ENCODE results near the gene AHNAK2.
"Not testable (repeated sequence)": the region's sequence is repeated elsewhere in the genome, so short reads cannot be mapped to it uniquely, and the experiment has no call there.

Gene AHNAK2

GRCh38 chr14:104917116-104917515, 61.1 kb downstream of the AHNAK2 start:
- no peak overlapping the region for H3K9ac ChIP-seq (ENCODE audit: low read length)
- H3K27ac ChIP-seq (ENCODE audit: low read depth, low read length): no peak overlapping the region
- H3K4me3 ChIP-seq (ENCODE audit: low read depth, low read length): no peak overlapping the region
- no peaks in the 10 kb centered on the region for H3K36me3 ChIP-seq (ENCODE audit: control insufficient read depth, insufficient read depth, low read length)
- no peaks in the 10 kb centered on the region for H3K4me1 ChIP-seq (ENCODE audit: control insufficient read depth, insufficient read depth, low read length)
- H3K27me3 ChIP-seq (ENCODE audit: control insufficient read depth, insufficient read depth, low read length): peaks cover 5% of the 10 kb centered on the region; the same call in 1 of the 2 replicates
- peaks cover 2% of the 10 kb centered on the region; the same call in 1 of the 2 replicates for H3K9me3 ChIP-seq (ENCODE audit: control insufficient read depth, insufficient read depth, low read depth, low read length)

- Histone ChIP-seq H3K27me3 (ENCODE audit: control insufficient read depth, insufficient read depth, low read length) (peaks cover 15% of the 10 kb centered on the region), H3K4me3 (ENCODE audit: low read depth, low read length) (no peak overlapping the region), H3K9me3 (ENCODE audit: control insufficient read depth, insufficient read depth, low read depth, low read length) (peaks cover 14% of the 10 kb centered on the region; the same call in 1 of the 2 replicates), H3K36me3 (ENCODE audit: control insufficient read depth, insufficient read depth, low read length) (no peaks in the 10 kb centered on the region), H3K9ac (ENCODE audit: low read length) (no peak overlapping the region), H3K27ac (ENCODE audit: low read depth, low read length) (no peak overlapping the region), H3K4me1 (ENCODE audit: control insufficient read depth, insufficient read depth, low read length) (no peaks in the 10 kb centered on the region)
Observed at GRCh38 chr14:104913435-104913834, 64.7 kb downstream of the AHNAK2 start.

GRCh38 chr14:104912053-104912452, 66.1 kb downstream of the AHNAK2 start:
- no peaks in the 10 kb centered on the region for H3K36me3 ChIP-seq (ENCODE audit: control insufficient read depth, insufficient read depth, low read length)
- peaks cover 29% of the 10 kb centered on the region for H3K27me3 ChIP-seq (ENCODE audit: control insufficient read depth, insufficient read depth, low read length)
- no peak overlapping the region for H3K4me3 ChIP-seq (ENCODE audit: low read depth, low read length)
- H3K9me3 ChIP-seq (ENCODE audit: control insufficient read depth, insufficient read depth, low read depth, low read length): peaks cover 15% of the 10 kb centered on the region
- no peak overlapping the region for H3K27ac ChIP-seq (ENCODE audit: low read depth, low read length)
- no peaks in the 10 kb centered on the region for H3K4me1 ChIP-seq (ENCODE audit: control insufficient read depth, insufficient read depth, low read length)
- no peak overlapping the region for H3K9ac ChIP-seq (ENCODE audit: low read length)

DNA sequence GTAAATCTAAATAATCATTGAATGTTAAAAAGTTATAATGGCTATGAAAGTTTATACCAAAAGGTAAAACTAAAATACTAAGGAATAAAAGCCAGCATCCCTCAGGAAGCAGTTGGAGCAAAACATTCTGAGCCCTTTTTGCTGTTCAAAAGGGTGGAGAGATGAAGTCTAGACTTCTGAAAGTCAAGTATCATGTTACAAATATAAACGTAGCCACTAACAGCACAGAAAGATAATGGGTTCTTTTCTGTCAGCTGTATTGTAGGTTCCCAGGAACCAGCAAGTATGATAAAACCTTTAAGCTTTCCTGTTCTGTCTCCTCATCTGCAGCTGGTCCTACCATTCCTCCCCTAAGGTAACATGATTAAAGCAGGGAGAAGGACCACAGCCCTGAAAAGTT, 69.9 kb downstream of the AHNAK2 start:
- Histone ChIP-seq H3K4me3 (ENCODE audit: low read depth, low read length) (no peak overlapping the region), H3K9ac (ENCODE audit: low read length) (no peak overlapping the region), H3K4me1 (ENCODE audit: control insufficient read depth, insufficient read depth, low read length) (no peaks in the 10 kb centered on the region), H3K27ac (ENCODE audit: low read depth, low read length) (no peak overlapping the region), H3K36me3 (ENCODE audit: control insufficient read depth, insufficient read depth, low read length) (no peaks in the 10 kb centered on the region), H3K9me3 (ENCODE audit: control insufficient read depth, insufficient read depth, low read depth, low read length) (peaks cover 23% of the 10 kb centered on the region), H3K27me3 (ENCODE audit: control insufficient read depth, insufficient read depth, low read length) (peaks cover 61% of the 10 kb centered on the region)

GRCh38 chr14:104905579-104905933, 72.6 kb downstream of the AHNAK2 start:
- H3K36me3 ChIP-seq (ENCODE audit: control insufficient read depth, insufficient read depth, low read length); H3K9ac ChIP-seq (ENCODE audit: low read length); H3K27ac ChIP-seq (ENCODE audit: low read depth, low read length); H3K4me1 ChIP-seq (ENCODE audit: control insufficient read depth, insufficient read depth, low read length); H3K4me3 ChIP-seq (ENCODE audit: low read depth, low read length): not testable (repeated sequence)
- peaks cover 11% of the 10 kb centered on the region for H3K9me3 ChIP-seq (ENCODE audit: control insufficient read depth, insufficient read depth, low read depth, low read length)
- H3K27me3 ChIP-seq (ENCODE audit: control insufficient read depth, insufficient read depth, low read length): peaks cover 64% of the 10 kb centered on the region

DNA sequence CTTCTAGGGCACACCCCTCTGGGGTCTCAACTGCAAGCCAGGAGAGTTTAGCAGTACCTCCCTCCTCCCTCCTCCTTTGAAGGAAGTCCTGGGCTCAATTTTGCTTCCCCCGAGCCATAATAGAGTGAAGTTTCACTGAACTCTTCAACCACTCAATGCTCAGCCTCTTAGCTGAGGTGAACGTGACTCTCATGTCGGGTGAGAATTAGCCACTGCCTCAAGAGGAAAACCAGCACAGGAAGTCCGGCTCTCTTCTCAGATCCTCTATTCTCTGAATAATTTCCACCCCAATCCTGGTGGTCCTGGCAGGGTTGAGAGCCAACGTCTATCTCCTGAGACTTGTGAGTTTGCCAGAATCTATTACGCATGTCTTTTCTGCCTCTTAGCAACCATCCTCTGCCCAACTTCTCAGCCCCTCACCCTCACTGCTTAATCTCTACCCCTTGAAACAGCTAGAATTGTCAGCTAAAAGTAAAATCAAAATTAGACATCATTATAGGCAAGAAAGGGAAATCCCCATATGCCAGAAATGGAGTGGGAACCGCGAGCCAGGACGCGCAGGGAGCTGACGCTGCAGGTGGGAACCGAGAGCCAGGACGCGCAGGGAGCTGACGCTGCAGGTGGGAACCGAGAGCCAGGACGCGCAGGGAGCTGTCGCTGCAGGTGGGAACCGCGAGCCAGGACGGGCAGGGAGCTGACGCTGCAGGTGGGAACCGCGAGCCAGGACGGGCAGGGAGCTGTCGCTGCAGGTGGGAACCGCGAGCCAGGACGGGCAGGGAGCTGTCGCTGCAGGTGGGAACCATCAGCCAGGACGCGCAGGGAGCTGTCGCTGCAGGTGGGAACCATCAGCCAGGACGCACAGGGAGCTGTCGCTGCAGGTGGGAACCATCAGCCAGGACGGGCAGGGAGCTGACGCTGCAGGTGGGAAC, 73.3 kb downstream of the AHNAK2 start:
- peaks cover 11% of the 10 kb centered on the region for H3K9me3 ChIP-seq (ENCODE audit: control insufficient read depth, insufficient read depth, low read depth, low read length)
- not testable (repeated sequence) for H3K36me3 ChIP-seq (ENCODE audit: control insufficient read depth, insufficient read depth, low read length); H3K27ac ChIP-seq (ENCODE audit: low read depth, low read length); H3K4me3 ChIP-seq (ENCODE audit: low read depth, low read length); H3K9ac ChIP-seq (ENCODE audit: low read length); H3K4me1 ChIP-seq (ENCODE audit: control insufficient read depth, insufficient read depth, low read length)
- peaks cover 60% of the 10 kb centered on the region for H3K27me3 ChIP-seq (ENCODE audit: control insufficient read depth, insufficient read depth, low read length)

DNA sequence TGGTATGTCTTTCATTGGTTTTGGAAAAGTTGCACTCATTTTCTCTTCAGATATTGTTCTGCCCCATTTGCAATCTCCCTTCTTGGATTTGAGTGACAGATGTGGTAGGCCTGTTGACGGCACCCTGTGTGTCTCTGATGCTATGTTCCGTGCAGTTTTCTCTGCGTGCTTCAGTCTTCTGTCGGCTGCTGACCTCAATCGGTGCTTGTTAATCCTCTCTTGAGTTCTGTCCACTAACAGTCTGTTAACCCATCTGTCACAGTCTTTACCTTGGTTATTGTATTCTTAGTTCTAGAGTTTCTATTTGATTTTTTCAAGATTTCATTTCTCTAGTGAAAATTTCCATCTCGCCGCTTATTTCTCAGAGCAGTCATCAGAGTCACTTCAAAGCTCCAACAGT, 74.2 kb downstream of the AHNAK2 start:
- no peak overlapping the region for H3K27ac ChIP-seq (ENCODE audit: low read depth, low read length)
- H3K27me3 ChIP-seq (ENCODE audit: control insufficient read depth, insufficient read depth, low read length): peaks cover 60% of the 10 kb centered on the region
- peaks cover 11% of the 10 kb centered on the region for H3K9me3 ChIP-seq (ENCODE audit: control insufficient read depth, insufficient read depth, low read depth, low read length)
- H3K4me1 ChIP-seq (ENCODE audit: control insufficient read depth, insufficient read depth, low read length): no peaks in the 10 kb centered on the region
- no peaks in the 10 kb centered on the region for H3K36me3 ChIP-seq (ENCODE audit: control insufficient read depth, insufficient read depth, low read length)
- H3K4me3 ChIP-seq (ENCODE audit: low read depth, low read length): no peak overlapping the region
- H3K9ac ChIP-seq (ENCODE audit: low read length): no peak overlapping the region

DNA sequence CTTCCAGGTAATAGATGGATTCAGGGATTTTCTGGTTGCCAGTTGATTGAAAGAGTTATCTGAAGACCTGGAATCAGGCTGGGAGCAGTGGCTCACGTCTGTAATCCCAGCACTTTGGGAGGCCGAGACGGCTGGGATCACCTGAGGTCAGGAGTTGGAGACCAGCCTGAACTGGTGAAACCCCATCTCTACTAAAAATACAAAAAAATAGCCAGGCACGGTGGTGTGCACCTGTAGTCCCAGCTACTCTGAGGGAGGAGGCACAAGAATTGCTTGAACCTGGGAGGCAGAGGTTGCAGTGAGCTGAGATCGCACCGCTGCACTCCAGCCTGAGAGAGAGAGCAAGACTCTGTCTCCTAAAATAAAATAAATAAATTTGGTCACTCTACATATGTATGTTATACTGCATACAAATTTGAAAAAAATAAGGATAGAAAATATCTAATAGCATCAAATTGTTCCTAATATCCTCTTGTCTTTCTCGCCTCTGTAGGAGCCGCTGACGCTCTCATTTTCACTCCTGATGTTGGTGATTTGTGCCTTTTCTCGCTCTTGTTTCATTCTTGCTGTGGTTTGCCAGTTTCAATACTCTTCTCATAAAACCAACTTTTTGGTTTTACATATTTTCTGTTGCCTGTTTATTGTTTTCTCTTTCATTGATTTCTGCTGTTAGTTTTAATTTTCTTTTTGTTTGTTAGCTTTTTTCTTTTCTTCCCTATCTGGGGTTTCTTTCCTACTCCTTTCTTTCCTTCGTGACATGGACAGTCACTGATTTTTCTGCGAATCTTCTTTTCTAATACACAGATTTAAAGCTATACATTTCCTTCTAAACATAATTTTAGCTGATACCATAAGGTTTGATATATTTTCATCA, 77.3 kb downstream of the AHNAK2 start:
- Histone ChIP-seq H3K4me3 (ENCODE audit: low read depth, low read length) (no peak overlapping the region), H3K9ac (ENCODE audit: low read length) (no peak overlapping the region), H3K27me3 (ENCODE audit: control insufficient read depth, insufficient read depth, low read length) (peaks cover 29% of the 10 kb centered on the region), H3K36me3 (ENCODE audit: control insufficient read depth, insufficient read depth, low read length) (no peaks in the 10 kb centered on the region), H3K4me1 (ENCODE audit: control insufficient read depth, insufficient read depth, low read length) (no peaks in the 10 kb centered on the region), H3K27ac (ENCODE audit: low read depth, low read length) (no peak overlapping the region), H3K9me3 (ENCODE audit: control insufficient read depth, insufficient read depth, low read depth, low read length) (peaks cover 6% of the 10 kb centered on the region; the same call in 1 of the 2 replicates)

DNA sequence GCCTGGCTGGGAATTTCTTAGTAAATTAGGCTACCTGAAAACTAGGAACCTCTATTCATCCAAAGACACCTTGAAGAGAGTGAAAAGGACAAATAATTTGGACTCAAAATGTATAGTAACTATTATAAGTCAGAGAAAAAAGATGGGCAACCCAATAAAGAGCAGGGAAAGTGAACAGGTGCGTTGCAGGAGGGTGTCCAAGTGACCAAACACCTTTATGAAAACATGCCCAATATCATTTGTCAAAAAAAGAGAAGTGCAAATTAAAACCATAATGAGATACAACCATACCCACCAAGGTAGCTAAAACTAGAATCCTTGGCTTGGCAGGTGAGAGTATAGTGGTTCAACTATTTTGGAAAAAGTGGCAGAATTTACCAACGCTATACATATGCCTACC, 78.4 kb downstream of the AHNAK2 start:
- Histone ChIP-seq H3K4me3 (ENCODE audit: low read depth, low read length) (no peak overlapping the region), H3K36me3 (ENCODE audit: control insufficient read depth, insufficient read depth, low read length) (no peaks in the 10 kb centered on the region), H3K4me1 (ENCODE audit: control insufficient read depth, insufficient read depth, low read length) (no peaks in the 10 kb centered on the region), H3K27ac (ENCODE audit: low read depth, low read length) (no peak overlapping the region), H3K9me3 (ENCODE audit: control insufficient read depth, insufficient read depth, low read depth, low read length) (peaks cover 6% of the 10 kb centered on the region; the same call in 1 of the 2 replicates), H3K9ac (ENCODE audit: low read length) (no peak overlapping the region), H3K27me3 (ENCODE audit: control insufficient read depth, insufficient read depth, low read length) (peaks cover 18% of the 10 kb centered on the region)

GRCh38 chr14:104898870-104899510, 79.2 kb downstream of the AHNAK2 start:
- H3K4me1 ChIP-seq (ENCODE audit: control insufficient read depth, insufficient read depth, low read length): no peaks in the 10 kb centered on the region
- no peak overlapping the region for H3K4me3 ChIP-seq (ENCODE audit: low read depth, low read length)
- H3K27ac ChIP-seq (ENCODE audit: low read depth, low read length): no peak overlapping the region
- H3K36me3 ChIP-seq (ENCODE audit: control insufficient read depth, insufficient read depth, low read length): peaks cover 2% of the 10 kb centered on the region; the same call in 1 of the 2 replicates
- H3K9ac ChIP-seq (ENCODE audit: low read length): no peak overlapping the region
- H3K9me3 ChIP-seq (ENCODE audit: control insufficient read depth, insufficient read depth, low read depth, low read length): peaks cover 6% of the 10 kb centered on the region; the same call in 1 of the 2 replicates
- H3K27me3 ChIP-seq (ENCODE audit: control insufficient read depth, insufficient read depth, low read length): peaks cover 10% of the 10 kb centered on the region

Data from HUES6 (cell line).